ENCODE data around the gene B4GAT1. TPM values are rescaled to one million over a fixed set of nuclear protein-coding genes. Genes with fewer than 3 reads are reported as not detected.
"Not testable (repeated sequence)": the region's sequence is repeated elsewhere in the genome, so short reads cannot be mapped to it uniquely, and the experiment has no call there.

The B4GAT1 gene
- total RNA-seq, 1 experiment from 2014 or later = 50.5 TPM

DNA sequence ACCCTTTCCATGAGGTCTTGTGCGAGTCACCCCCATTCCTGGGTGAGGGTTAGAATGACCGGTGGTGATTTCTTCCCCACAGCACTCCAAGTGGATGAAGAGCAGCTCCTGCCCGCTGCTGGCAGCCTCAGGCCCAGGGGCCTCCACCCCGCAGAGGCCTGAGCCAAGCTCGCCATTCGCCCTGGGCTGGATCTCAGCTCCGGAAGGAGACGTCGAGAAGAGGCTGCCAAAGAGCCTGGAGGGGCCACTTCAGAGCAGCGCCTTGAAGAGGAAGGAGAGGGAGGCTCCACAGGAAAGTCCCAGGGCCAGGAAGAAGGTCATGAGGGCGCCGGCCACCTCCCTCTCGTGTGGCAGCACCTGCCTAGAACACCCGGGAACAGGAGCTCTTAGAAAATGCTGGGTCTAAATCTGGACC lies 15.8 kb upstream of the B4GAT1 start:
- no peak for DNase-seq (ENCODE audit: low read depth)

GRCh38 chr11:66362481-66363147 lies 15.2 kb upstream of the B4GAT1 start:
- no peak for DNase-seq (ENCODE audit: low read depth)

- DNase-seq (ENCODE audit: low read depth) = no peak
Measured at GRCh38 chr11:66361502-66361941, 14.1 kb upstream of the B4GAT1 start.

- DNase-seq (ENCODE audit: low read depth) = no peak
Measured at GRCh38 chr11:66360406-66361073, 13.1 kb upstream of the B4GAT1 start.

- no peak for DNase-seq (ENCODE audit: low read depth)
Measured at GRCh38 chr11:66359662-66360087, 12.2 kb upstream of the B4GAT1 start.

DNA sequence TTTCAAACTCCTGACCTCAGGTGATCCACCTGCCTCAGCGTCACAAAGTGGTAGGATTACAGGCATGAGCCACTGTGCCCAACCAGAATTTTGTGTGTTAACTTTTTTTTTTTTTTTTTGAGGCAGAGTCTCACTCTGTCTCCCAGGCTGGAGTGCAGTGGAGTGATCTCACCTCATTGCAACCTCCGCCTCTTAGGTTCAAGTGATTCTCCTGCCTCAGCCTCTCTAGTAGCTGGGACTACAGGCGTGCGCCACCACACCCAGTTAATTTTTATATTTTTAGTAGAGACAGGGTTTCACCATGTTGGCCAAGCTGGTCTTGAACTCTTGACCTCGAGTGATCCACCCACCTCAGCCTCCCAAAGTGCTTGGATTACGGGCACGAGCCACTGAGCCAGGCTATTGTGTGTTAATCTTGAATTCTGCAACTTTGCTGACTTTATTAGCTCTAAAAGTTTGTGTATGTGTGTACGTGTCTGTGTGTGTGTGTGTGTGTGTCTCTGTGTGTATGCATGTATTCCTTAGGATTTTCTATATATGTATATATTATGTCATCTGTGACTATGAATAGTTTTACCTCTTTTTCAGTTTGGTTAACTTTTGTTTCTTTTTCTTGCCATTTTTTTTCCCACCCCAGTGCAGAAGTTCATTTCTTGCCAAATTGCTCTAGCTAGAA lies 3.3 kb upstream of the B4GAT1 start:
- DNase-seq (ENCODE audit: low read depth) = not testable (repeated sequence)

- DNase-seq (ENCODE audit: low read depth) = no peak
Measured at GRCh38 chr11:66349084-66349386, 1.6 kb upstream of the B4GAT1 start.

GRCh38 chr11:66346476-66347424 lies 679 bp downstream of the B4GAT1 start:
- DNase-seq (ENCODE audit: low read depth) = no peak

GRCh38 chr11:66345316-66345649 lies 2.1 kb downstream of the B4GAT1 start:
- no peak for DNase-seq (ENCODE audit: low read depth)

- peak; percentile 96 for DNase-seq (ENCODE audit: low read depth)
Measured at GRCh38 chr11:66344550-66345315, 2.7 kb downstream of the B4GAT1 start, which contains the start of gene BRMS1. Gene BRMS1, minus strand, starts transcription at chr11:66345104. Its CDS starts 2,870 bp downstream, at chr11:66342234.

DNA sequence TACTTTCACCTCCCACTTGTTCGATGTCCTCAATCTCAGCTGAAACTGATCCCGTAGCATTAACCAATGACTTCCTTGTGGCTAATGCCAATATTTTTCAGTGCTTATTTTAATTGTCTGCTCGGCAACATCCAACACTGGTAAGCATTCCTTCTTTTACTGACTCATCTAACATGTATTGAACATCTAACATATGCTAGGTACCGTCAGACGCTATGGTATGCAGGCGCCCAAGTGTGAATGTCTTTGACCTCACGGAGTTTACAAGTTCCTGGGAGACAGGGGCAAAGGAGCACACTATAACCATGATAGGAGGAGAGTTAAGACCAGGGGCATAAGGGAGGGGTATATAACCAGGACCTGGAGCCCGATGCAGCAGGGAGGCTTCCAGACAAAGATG lies 4.3 kb downstream of the B4GAT1 start:
- DNase-seq (ENCODE audit: low read depth) = no peak

- DNase-seq (ENCODE audit: low read depth) = no peak
Measured at GRCh38 chr11:66341502-66342126, 5.8 kb downstream of the B4GAT1 start.

DNA sequence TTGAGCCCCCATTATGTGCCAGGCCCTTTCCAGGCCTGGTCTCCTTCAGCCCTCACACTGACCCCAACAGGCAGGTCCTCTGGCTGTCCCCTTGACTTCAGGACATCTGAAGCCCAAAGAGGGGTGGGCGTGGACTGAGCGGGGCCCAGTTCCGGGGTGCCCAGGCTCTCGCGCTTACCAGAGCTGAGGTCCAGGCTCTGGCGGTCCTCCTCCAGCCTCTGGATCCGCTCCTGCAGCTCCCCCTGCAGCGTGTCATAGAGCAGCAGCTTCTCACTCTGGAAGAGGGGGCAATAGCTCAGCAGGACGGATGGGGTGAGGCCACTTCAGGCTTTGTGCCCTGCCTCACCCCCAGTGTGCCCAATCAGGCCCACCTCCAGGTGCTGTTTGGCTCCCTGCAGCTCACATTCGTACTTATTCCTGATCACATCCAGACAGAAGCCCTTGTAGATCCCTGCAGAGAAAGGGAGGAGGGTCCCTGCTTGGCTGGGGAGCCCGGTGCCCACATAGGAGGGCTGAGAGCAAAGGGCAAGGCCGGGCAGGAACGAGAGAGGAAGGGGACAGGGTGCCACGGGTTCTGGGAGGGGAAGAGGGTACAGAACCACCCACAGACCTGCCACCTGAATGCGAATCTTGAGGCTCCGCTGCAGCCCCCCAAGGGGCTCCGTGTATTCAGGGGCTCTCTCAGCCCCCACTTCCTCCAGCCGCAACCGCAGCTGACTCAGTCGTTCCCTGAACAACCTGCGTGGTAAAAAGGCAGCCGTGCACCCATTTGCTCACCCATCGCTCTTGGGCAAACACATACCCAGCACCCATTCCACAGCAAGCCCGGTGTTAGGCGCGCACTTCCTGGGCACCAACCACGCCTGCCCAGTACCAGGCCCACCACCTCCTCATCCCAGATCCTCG lies 6.6 kb downstream of the B4GAT1 start:
- DNase-seq (ENCODE audit: low read depth) = no peak

DNA sequence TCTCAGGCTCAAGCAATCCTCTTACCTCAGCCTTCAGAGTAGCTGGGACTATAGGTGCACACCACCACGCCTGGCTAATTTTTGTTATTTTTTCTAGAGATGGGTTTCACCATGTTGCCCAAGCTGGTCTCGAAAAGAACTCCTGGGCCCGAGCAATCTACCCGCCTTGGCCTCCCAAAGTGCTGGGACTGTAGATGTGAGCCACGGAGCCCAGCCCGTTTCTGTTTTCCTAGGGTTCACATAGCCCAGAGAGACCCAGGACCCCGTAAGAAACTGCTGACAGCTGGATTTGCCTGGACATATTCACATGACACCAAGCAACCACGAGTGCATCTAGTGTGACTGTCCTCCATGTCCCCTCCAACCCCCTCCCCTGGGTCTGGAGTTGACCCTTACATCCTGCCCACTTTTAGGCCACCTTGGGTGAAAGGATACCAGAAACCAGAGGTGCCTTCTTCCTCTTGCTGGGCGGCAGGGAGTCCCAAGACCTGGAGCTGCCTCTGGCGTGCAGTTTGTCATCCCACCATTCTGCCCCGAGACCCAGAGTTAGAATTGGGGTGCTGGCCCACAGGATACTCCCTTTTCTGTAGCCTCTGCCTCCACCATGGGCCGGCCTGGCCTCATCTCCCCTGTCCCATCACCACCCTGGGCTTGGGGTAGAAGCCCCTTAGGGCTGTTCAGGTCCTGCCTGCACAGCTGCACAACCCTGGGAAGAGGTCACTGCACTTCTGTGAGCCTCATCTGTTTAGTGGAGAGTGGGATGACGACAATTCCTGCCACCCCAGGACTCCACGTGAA lies 7.5 kb downstream of the B4GAT1 start:
- DNase-seq (ENCODE audit: low read depth) = no peak

GRCh38 chr11:66339162-66339675 lies 8.2 kb downstream of the B4GAT1 start:
- DNase-seq (ENCODE audit: low read depth) = peak; percentile 87

DNA sequence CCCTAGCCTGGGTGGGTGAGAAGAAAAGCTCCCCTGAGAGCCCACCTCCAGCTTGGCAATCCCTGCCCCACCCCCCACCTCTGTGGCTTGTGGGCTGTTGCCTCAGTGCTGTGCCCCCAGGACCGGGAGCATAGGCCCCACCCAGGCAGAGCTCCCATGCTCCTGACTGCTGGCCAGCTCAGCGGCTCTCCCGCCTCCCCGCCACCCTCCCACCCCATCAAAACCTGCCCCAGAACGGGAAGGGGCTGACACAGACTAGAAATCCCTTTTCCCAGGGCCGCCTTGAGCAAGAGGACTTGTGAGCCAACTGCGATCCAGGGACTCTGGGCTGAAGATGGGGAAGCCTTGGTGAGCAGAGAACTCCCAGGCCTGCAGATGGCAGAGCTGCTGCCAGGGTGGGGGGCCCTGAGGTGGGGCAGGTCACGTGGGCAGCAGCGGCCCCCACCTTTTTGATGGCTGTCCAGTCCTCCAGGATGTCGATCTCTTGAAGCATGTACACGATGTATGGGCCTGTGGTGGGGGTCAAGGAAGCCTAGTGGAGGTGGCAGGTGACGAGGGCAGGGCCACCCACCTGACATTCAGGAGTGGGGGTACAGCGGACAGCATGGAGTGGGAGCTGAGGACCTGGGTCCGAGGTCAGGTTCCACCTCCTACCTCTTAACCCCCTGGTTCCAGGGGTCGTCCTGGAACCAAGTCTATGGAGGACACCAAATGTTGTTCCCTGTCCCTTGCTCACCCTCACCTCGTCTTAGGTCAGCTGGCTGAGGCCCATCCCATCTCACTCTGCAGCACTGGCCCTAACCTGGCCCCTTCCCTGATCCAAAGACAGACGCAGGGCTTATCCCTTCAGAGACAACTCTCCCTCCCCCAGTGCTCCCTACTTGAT lies 8.9 kb downstream of the B4GAT1 start:
- peak; percentile 42 for DNase-seq (ENCODE audit: low read depth)

GRCh38 chr11:66337103-66337899 lies 10.1 kb downstream of the B4GAT1 start:
- peak; percentile 95 for DNase-seq (ENCODE audit: low read depth)
